Natural killer cell (primary cell): Measurements from ENCODE around the gene PLEKHA7. TPM values are rescaled to one million over a fixed set of nuclear protein-coding genes. Genes with fewer than 3 reads are reported as not detected.

Source experiments
- ATAC-seq, 3 donors: fragments of 150-1000 bp in 2 of 3; fragments of 200-7000 bp in 1 of 3; cut with Tn5 transposase; 1 replicate in 1 of 3; 2 replicates in 2 of 3; pipeline ENCODE4 v1.10.0; 2021; ENCODE audit warnings: mild to moderate bottlenecking in 2 of 3, moderate library complexity in 2 of 3
- DNase-seq, 2 donors: peaks; one replicate each; pipeline versions ENCODE4 v3.0.0 to v3.0.0-alpha.2; 2013 to 2021; ENCODE audit warnings: mixed read lengths in 1 of 2
- H3K27ac ChIP-seq: one replicate; pipeline ENCODE4 v1.5.1; 2013; ENCODE audit warnings: mild to moderate bottlenecking, low read length
- H3K27me3 ChIP-seq: one replicate; pipeline ENCODE4 v1.6.1; 2013; ENCODE audit warnings: low read length; ENCODE audit not compliant: control insufficient read depth, insufficient read depth
- H3K36me3 ChIP-seq: one replicate; pipeline ENCODE4 v1.6.1; 2013; ENCODE audit warnings: low read length; ENCODE audit not compliant: control insufficient read depth, insufficient read depth
- H3K4me1 ChIP-seq: one replicate; pipeline ENCODE4 v1.6.1; 2013; ENCODE audit warnings: low read length; ENCODE audit not compliant: control insufficient read depth, insufficient read depth
- H3K4me3 ChIP-seq: one replicate; pipeline ENCODE4 v1.5.1; 2013; ENCODE audit warnings: low read length
- H3K9me3 ChIP-seq: one replicate; pipeline ENCODE4 v1.6.1; 2013; ENCODE audit warnings: low read length; ENCODE audit not compliant: control insufficient read depth, insufficient read depth
- H3K27ac Mint-ChIP-seq, 2 donors: one replicate each; pipeline ENCODE4 v1.8.0; 2022; ENCODE audit warnings: mild to moderate bottlenecking in 2 of 2, mixed read lengths in 2 of 2, moderate library complexity in 1 of 2
- H3K27me3 Mint-ChIP-seq, 2 donors: one replicate each; pipeline ENCODE4 v1.8.0; 2022; ENCODE audit warnings: low read depth in 2 of 2, mixed read lengths in 2 of 2
- H3K36me3 Mint-ChIP-seq: one replicate; pipeline ENCODE4 v1.8.0; 2022; ENCODE audit warnings: mixed read lengths
- H3K4me1 Mint-ChIP-seq, 2 donors: one replicate each; pipeline ENCODE4 v1.8.0; 2022; ENCODE audit warnings: mixed read lengths in 2 of 2
- H3K4me3 Mint-ChIP-seq: one replicate; pipeline ENCODE4 v1.8.0; 2022; ENCODE audit warnings: mild to moderate bottlenecking, moderate library complexity, mixed read lengths
- H3K9me3 Mint-ChIP-seq, 2 donors: one replicate each; pipeline ENCODE4 v1.8.0; 2022; ENCODE audit warnings: mixed read lengths in 2 of 2
- CTCF ChIP-seq: fragments of 200-600 bp; IDR thresholded peaks from one replicate; pipeline ENCODE4 v1.8.0; 2022; ENCODE audit warnings: antibody characterized with exemption
- WGBS: methylation state at CpG from one replicate; pipeline ENCODE4 v1.1.7; 2013; ENCODE audit warnings: missing lambda C conversion rate; ENCODE audit not compliant: insufficient coverage; 5-methylcytosine and 5-hydroxymethylcytosine counted together
- intact Hi-C: fragments of 100-400 bp; cut with micrococcal nuclease; formaldehyde crosslinking; loops from one replicate; pipeline ENCODE4 v1.14.2; 2022
- total RNA-seq, 4 donors: library from RNA; stranded (reverse); fragments of 120-200 nt in 1 of 4; gene quantifications; one replicate each; pipeline versions ENCODE4 v1.2.3 to v1.2.4, GENCODE V29; 2013 to 2022

PLEKHA7 gene
- total RNA-seq, 3 donors from 2014 or later (not counting 1 experiment from before 2014, with no cell fraction given) = 1.00 to 2.5 (median 1.3) TPM

GRCh38 chr11:16789063-16789420, 225.2 kb downstream of the PLEKHA7 start:
- Mint-ChIP-seq H3K9me3 (no peaks in the 10 kb centered on the region), H3K27ac (no peak overlapping the region), H3K4me1 (no peaks in the 10 kb centered on the region), H3K4me3 (no peak overlapping the region), H3K27me3 (no peaks in the 10 kb centered on the region), H3K36me3 (no peaks in the 10 kb centered on the region)
- Histone ChIP-seq H3K27ac (no peak overlapping the region), H3K9me3 (no peaks in the 10 kb centered on the region), H3K4me1 (peaks cover 4% of the 10 kb centered on the region), H3K4me3 (no peak overlapping the region), H3K27me3 (no peaks in the 10 kb centered on the region), H3K36me3 (no peaks in the 10 kb centered on the region)
- intact Hi-C loops = no loop called here
- 94% methylated on average over 13 of the region's 13 CpGs for WGBS
- no peak for DNase-seq
- no peak for ATAC-seq
- no peak for TF ChIP-seq CTCF

- H3K4me3 Mint-ChIP-seq = no peak overlapping the region
- DNase-seq (peak; percentile 50 to 70), ATAC-seq (peak; percentile 71 to 78 (median 76))
- no peaks in the 10 kb centered on the region for H3K27me3 Mint-ChIP-seq
- 70% methylated on average over 17 of the region's 17 CpGs for WGBS
- H3K36me3 Mint-ChIP-seq = no peaks in the 10 kb centered on the region
- H3K9me3 Mint-ChIP-seq = no peaks in the 10 kb centered on the region
- no peaks in the 10 kb centered on the region for H3K4me1 Mint-ChIP-seq
- H3K36me3 ChIP-seq = no peaks in the 10 kb centered on the region
- peaks cover 4% of the 10 kb centered on the region for H3K4me1 ChIP-seq
- H3K9me3 ChIP-seq = no peaks in the 10 kb centered on the region
- no peak overlapping the region for H3K27ac ChIP-seq
- intact Hi-C loops = no loop called here
- H3K27ac Mint-ChIP-seq = no peak overlapping the region
- H3K27me3 ChIP-seq = no peaks in the 10 kb centered on the region
- no peak overlapping the region for H3K4me3 ChIP-seq
- peak; percentile 95 for TF ChIP-seq CTCF
Measured at GRCh38 chr11:16788141-16789062, 225.8 kb downstream of the PLEKHA7 start.

- H3K36me3 Mint-ChIP-seq = no peaks in the 10 kb centered on the region
- DNase-seq (no peak), ATAC-seq (no peak)
- no peaks in the 10 kb centered on the region for H3K36me3 ChIP-seq
- TF ChIP-seq CTCF = no peak
- peaks cover 4% of the 10 kb centered on the region for H3K4me1 ChIP-seq
- intact Hi-C loops = no loop called here
- 90% methylated on average over 7 of the region's 7 CpGs for WGBS
- no peaks in the 10 kb centered on the region for H3K27me3 ChIP-seq
- no peak overlapping the region for H3K27ac ChIP-seq
- no peak overlapping the region for H3K4me3 Mint-ChIP-seq
- no peak overlapping the region for H3K4me3 ChIP-seq
- H3K9me3 Mint-ChIP-seq = no peaks in the 10 kb centered on the region
- H3K27ac Mint-ChIP-seq = no peak overlapping the region
- no peaks in the 10 kb centered on the region for H3K9me3 ChIP-seq
- H3K27me3 Mint-ChIP-seq = no peaks in the 10 kb centered on the region
- no peaks in the 10 kb centered on the region for H3K4me1 Mint-ChIP-seq
Measured at GRCh38 chr11:16787035-16787742, 227.0 kb downstream of the PLEKHA7 start.
